ENCODE results near the gene TARDBP.
"Not testable (repeated sequence)": the region's sequence is repeated elsewhere in the genome, so short reads cannot be mapped to it uniquely, and the experiment has no call there.

TARDBP gene

DNA sequence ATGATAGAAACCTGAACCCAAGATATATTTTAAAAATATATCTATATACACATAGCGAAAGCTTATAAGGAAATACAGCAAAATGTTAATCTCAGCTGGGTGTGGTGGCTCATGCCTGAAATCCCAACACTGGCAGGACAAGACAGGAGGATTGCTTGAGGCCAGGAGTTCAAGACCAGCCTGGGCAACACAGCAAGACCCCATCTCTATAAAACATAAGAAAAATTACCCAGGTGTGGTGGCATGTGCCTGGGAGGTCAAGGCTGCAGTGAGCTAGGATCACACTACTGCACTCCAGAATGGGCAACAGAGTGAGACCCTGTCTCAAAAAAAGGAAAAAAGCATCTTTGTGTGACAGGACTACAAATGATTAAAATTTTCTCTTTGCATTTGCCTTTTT, 53.3 kb downstream of the TARDBP start:
- Histone ChIP-seq H3K9me3 (replicated peaks in 1 of 11) (peaks cover 0 to 7% (median 5%) of the 10 kb centered on the region in 11 experiments; a peak in 6 of 22 replicates), H3K4me1 (peaks cover 8 to 14% (median 11%) of the 10 kb centered on the region in 10 experiments), H3K9ac (no peak overlapping the region), H3K27me3 (no peaks in the 10 kb centered on the region), H3K4me2 (no peak overlapping the region), H4K20me1 (peaks cover 0 to 24% (median 0%) of the 10 kb centered on the region in 11 experiments; a peak in 2 of 22 replicates), H3K4me3 (no peak overlapping the region), H3K27ac (no peak overlapping the region), H3K36me3 (peaks cover 73 to 97% (median 86%) of the 10 kb centered on the region in 11 experiments)
- TF ChIP-seq Cebpa-rat (IDR thresholded peaks at IDR 0.05): no peak

DNA sequence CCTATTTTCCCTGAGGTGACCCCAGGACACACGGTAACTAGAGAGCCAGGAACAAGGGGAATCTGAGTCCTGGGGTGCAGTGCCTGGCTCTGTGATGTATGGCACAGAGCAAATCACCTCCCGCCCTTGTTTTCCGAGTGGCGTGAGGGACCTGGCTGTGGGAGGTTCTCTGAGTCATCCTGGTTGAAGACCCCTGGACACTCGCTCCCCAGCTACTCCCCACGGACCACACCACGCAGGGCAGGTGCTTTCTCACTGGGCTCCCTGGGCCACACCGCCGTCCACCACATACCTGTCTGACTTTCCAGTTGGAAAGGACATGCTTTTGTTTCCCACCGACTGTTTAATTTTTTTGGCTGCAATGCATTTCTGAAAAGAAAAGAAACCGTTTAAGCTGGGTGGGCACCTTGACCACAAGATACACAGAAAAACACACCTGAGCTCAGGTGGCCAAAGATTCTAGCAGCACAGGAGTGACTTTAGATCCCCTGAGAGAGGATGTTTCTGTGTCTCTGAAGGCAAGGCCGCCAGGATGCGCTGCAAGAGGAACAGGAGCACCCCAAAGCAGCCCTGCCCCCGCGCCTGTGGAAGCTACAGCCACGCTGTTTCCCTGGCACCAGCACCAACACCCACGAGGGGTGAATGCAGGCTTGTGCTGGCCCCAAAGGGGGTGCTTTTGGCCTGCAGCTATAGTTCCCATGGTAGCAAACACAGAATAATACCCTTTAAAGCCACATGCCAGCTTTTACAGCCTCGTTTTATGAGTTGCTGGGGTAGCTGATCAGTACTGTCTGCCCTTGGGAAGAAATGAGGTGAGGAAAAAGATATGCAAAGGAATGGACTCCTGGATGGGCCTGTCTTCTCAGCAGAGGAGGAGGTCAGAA, 55.5 kb downstream of the TARDBP start:
- Histone ChIP-seq H3K36me3 (peaks cover 94 to 100% (median 99%) of the 10 kb centered on the region in 11 experiments), H3K9ac (no peak overlapping the region), H3K9me3 (replicated peaks in 1 of 11) (peaks cover 0 to 7% (median 5%) of the 10 kb centered on the region in 11 experiments; a peak in 6 of 22 replicates), H3K4me2 (no peak overlapping the region), H3K27me3 (no peaks in the 10 kb centered on the region), H3K4me1 (no peaks in the 10 kb centered on the region), H3K27ac (no peak overlapping the region), H3K4me3 (no peak overlapping the region), H4K20me1 (peaks cover 0 to 45% (median 7%) of the 10 kb centered on the region in 11 experiments; a peak in 7 of 22 replicates)
- no peak for TF ChIP-seq Cebpa-rat (IDR thresholded peaks at IDR 0.05)

DNA sequence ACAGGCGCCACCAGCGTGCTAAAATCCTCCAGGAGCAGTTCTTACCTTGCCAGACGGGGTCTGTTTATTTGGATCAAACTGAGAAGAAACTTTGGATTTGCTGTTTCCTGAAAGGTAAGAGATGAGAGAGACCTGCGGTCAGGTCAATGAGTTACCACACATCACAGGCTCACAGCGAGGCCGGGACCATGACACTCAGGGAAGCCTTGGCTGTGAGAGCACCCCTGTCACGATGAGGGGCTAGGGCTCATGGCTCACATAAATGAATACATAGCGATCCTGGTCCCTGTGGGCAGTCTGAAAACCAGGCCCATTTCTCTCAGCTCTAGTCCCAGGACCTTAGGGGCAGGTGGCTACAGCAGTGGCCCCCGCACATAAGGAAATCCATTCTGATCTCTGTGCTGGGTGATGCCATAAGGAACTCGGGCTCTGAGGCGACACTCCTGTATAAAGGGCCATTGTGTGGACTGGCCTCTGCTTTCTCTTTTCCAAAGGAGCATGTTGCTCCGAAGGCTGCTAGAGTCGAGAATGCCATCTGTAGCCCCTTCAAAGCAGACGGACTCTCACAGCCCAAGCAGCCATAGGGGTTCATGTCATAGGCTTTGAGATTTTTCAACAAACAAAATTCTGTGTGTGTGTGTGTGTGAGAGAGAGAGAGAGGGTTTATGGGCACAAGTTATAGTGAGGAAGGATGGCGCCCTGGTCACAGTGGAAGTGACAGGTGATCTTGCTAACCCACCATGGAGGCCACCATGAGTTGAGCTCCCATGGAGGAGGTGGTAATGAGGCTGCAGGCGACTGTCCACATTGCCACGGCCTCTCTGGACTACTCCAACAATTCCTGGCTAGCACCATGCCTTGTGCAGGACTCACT, 56.4 kb downstream of the TARDBP start:
- H3K9ac ChIP-seq: no peak overlapping the region
- no peaks in the 10 kb centered on the region for H3K27me3 ChIP-seq
- H3K27ac ChIP-seq: no peak overlapping the region
- H3K9me3 ChIP-seq (replicated peaks in 1 of 11): peaks cover 0 to 7% (median 5%) of the 10 kb centered on the region in 11 experiments; a peak in 6 of 22 replicates
- H3K4me2 ChIP-seq: no peak overlapping the region
- H3K4me3 ChIP-seq: no peak overlapping the region
- no peak for TF ChIP-seq Cebpa-rat (IDR thresholded peaks at IDR 0.05)
- H4K20me1 ChIP-seq: peaks cover 0 to 40% (median 7%) of the 10 kb centered on the region in 11 experiments; a peak in 7 of 22 replicates
- H3K4me1 ChIP-seq: no peaks in the 10 kb centered on the region
- peaks cover 97 to 100% (median 99%) of the 10 kb centered on the region in 11 experiments for H3K36me3 ChIP-seq

DNA sequence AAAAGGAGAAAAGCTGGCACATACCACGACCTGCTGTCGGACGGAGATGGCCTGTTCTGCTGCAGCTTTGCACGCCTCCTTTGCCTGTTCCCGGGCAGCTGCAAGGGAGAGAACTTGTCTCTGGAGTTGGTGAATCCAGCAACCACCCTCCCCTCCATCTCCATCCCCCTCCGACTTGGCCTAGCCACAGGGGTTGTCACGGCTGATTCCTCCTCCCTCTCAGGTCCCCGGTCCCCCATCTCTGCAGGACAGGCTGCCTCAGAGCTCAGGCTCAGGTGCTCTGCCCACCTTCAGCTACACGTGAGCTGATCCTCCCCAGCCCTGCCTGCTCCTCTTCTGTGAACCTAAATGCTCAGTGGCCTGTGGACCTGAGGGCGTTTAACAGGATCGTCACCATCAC, 58.4 kb downstream of the TARDBP start:
- no peaks in the 10 kb centered on the region for H3K4me1 ChIP-seq
- H3K9me3 ChIP-seq (replicated peaks in 1 of 11): 0 out of 22 replicates have a peak, but pooled peaks cover 0 to under 1% (median 0%) of the 10 kb centered on the region in 11 experiments

DNA sequence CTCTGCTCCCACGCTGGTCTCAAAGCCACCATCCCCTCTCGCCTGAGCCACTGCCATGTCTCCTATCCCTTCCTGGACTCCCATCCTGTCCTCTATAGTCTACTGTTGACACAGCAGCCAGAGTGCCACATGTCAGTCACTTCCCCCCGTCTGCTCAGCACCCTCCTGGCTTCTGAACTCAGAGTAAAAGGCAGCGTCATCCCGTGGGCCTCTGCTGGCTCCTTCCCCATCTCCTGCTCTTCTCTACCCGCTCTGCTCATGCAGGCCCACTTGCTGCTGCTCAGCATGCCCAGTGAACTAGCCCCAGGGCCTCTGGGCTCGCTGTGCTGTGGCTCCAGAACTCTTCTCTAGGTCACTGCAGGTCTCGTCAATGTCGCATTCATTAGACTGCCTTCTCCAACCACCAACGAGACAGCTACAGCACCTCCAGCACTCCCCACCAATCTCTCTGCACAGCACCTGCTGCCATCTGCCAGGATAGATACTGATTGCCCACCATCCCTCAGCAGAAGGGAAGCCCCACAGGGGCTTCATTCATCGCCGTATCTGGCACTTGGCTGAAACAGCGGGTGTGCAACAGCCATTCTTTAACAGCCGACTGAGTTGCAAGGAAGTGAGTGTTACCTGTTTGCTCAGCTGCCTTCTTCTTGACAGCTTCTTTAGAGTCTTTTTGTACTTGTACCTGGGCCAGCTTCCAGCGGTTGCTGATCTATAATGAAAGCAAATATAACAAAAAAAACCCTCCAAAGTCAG, 59.2 kb downstream of the TARDBP start:
- Histone ChIP-seq H4K20me1 (peaks cover 0 to 42% (median 9%) of the 10 kb centered on the region in 11 experiments; a peak in 10 of 22 replicates), H3K9ac (no peak overlapping the region), H3K4me2 (no peak overlapping the region), H3K36me3 (peaks cover 98 to 100% (median 99%) of the 10 kb centered on the region in 11 experiments), H3K27ac (no peak overlapping the region), H3K4me1 (no peaks in the 10 kb centered on the region), H3K4me3 (no peak overlapping the region), H3K27me3 (no peaks in the 10 kb centered on the region), H3K9me3 (replicated peaks in 1 of 11) (no peaks in the 10 kb centered on the region)
- TF ChIP-seq Cebpa-rat (IDR thresholded peaks at IDR 0.05): no peak

More for the DNA sequence above, 58.4 kb downstream of the TARDBP start:
- TF ChIP-seq Cebpa-rat (IDR thresholded peaks at IDR 0.05): no peak
- Histone ChIP-seq H3K36me3 (peaks cover 98 to 100% (median 99%) of the 10 kb centered on the region in 11 experiments), H3K9ac (no peak overlapping the region), H4K20me1 (peaks cover 0 to 40% (median 7%) of the 10 kb centered on the region in 11 experiments; a peak in 9 of 22 replicates), H3K27me3 (no peaks in the 10 kb centered on the region), H3K4me3 (no peak overlapping the region), H3K4me2 (no peak overlapping the region), H3K27ac (no peak overlapping the region)

DNA sequence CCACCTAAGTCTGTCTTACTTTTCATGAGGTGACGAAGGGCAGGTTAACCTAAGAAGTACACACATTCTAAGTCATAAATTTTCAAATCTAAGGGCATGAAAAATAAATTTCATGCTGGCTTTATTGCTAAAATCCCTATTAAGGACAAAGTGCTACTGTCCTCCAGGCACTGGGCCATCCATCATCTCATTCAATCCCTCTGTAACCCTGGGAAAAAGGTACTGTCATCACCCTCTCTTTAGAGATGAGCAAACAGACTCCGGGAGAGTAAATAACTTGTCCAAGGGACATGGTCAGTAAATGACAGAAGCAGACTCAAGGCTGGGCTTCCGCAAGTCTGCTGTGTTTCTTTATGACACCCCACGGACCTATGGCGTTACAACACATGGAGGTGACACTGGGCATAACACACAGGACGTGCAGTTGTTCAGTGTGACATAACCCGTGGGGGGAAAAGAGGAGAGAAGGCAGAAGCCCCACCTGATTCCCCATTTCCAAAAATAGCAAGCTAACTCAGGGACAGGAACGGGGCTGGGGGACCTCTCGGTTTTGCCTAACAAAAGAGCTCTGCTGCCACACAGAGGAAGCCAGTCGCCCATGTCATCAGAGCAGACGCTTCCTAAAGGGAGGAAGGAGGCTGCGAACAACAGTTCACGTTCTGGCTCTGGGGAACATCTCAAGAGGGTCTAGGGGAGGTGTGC, 59.9 kb downstream of the TARDBP start:
- Histone ChIP-seq H3K4me3 (no peak overlapping the region), H3K9ac (peak overlapping the region in 3 of 11 experiments; percentile 2 to 56 (median 44); a peak in 4 of 22 replicates), H3K9me3 (replicated peaks in 1 of 11) (no peaks in the 10 kb centered on the region), H3K36me3 (peaks cover 100% of the 10 kb centered on the region in 11 experiments), H3K4me2 (no peak overlapping the region), H4K20me1 (peaks cover 0 to 48% (median 9%) of the 10 kb centered on the region in 11 experiments; a peak in 10 of 22 replicates), H3K27ac (no peak overlapping the region), H3K27me3 (no peaks in the 10 kb centered on the region), H3K4me1 (no peaks in the 10 kb centered on the region)
- TF ChIP-seq Cebpa-rat (IDR thresholded peaks at IDR 0.05): no peak

DNA sequence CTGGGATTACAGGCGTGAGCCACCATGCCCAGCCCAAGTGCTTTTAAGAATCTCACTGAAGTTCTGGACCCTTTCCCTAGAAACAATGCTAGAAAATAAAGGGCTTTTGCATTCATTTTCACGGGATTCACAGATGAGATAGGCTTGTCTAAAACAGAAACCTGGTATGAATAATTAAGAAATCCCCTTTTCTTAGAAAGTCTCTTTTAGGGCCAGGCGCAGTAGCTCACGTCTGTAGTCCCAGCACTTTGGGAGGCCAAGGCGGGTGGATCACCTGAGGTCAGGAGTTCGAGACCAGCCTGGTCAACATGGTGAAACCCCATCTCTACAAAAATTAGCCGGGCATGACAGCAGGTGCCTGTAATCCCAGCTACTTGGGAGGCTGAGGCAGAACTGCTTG, 60.9 kb downstream of the TARDBP start:
- not testable (repeated sequence) for H3K27ac ChIP-seq

More for the DNA sequence above, 60.9 kb downstream of the TARDBP start:
- H3K9ac ChIP-seq; H3K27me3 ChIP-seq; H3K9me3 ChIP-seq (replicated peaks in 1 of 11); H3K4me1 ChIP-seq; H3K4me2 ChIP-seq; H3K4me3 ChIP-seq: not testable (repeated sequence)
- H4K20me1 ChIP-seq: peaks cover 0 to 48% (median 9%) of the 10 kb centered on the region in 11 experiments; a peak in 10 of 22 replicates
- H3K36me3 ChIP-seq: peaks cover 98 to 100% (median 99%) of the 10 kb centered on the region in 11 experiments
